CD14-positive monocyte (primary cell): ENCODE data around the gene RFX4. TPM values are rescaled to one million over a fixed set of nuclear protein-coding genes. Genes with fewer than 3 reads are reported as not detected.

ENCODE experiments used
- DNase-seq, 3 donors: peaks; one replicate each; pipeline ENCODE4 v3.0.0-alpha.2; 2011 to 2022
- H2AFZ ChIP-seq: 2 replicates; pipeline ENCODE4 v1.6.0; 2012; ENCODE audit warnings: mild to moderate bottlenecking, low read depth, low read length, inconsistent platforms; ENCODE audit not compliant: insufficient read depth, poor library complexity, severe bottlenecking
- H3K27ac ChIP-seq, 2 donors: 1 replicate in 1 of 2; 2 replicates in 1 of 2; pipeline ENCODE4 v1.5.1; 2012 to 2013; ENCODE audit warnings: low read length in 2 of 2, control low read depth in 1 of 2, inconsistent platforms in 1 of 2, low read depth in 1 of 2, mild to moderate bottlenecking in 1 of 2
- H3K27me3 ChIP-seq, 2 donors: one replicate each; pipeline versions ENCODE4 v1.6.0 to v1.6.1; 2011 to 2013; ENCODE audit warnings: low read length in 2 of 2; ENCODE audit not compliant: control insufficient read depth in 2 of 2, insufficient read depth in 2 of 2
- H3K36me3 ChIP-seq, 2 donors: replicated peaks in 1 of 2; 1 replicate in 1 of 2; 2 replicates in 1 of 2; pipeline versions ENCODE4 v1.5.1 to v1.6.1; 2012 to 2013; ENCODE audit warnings: low read length in 2 of 2, control low read depth in 1 of 2, inconsistent platforms in 1 of 2, mild to moderate bottlenecking in 1 of 2; ENCODE audit not compliant: insufficient read depth in 2 of 2, control insufficient read depth in 1 of 2
- H3K4me1 ChIP-seq, 2 donors: 1 replicate in 1 of 2; 2 replicates in 1 of 2; pipeline versions ENCODE4 v1.5.1 to v1.6.1; 2012 to 2013; ENCODE audit warnings: low read length in 2 of 2, control low read depth in 1 of 2, inconsistent platforms in 1 of 2, mild to moderate bottlenecking in 1 of 2, moderate library complexity in 1 of 2; ENCODE audit not compliant: insufficient read depth in 2 of 2, control insufficient read depth in 1 of 2
- H3K4me2 ChIP-seq: replicated peaks from 2 replicates; pipeline ENCODE3; 2012; ENCODE audit warnings: low read length, moderate library complexity, mild to moderate bottlenecking; ENCODE audit not compliant: poor library complexity, severe bottlenecking; ENCODE audit errors: extremely low read depth
- H3K4me3 ChIP-seq, 3 experiments: fragments of 200-600 bp in 1 of 3; sonication (generic) in 1 of 3; replicated peaks in 1 of 3; 1 replicate in 2 of 3; 2 replicates in 1 of 3; pipeline ENCODE4 v1.5.1; 2011 to 2013; ENCODE audit warnings: low read length in 3 of 3, mild to moderate bottlenecking in 3 of 3, control low read depth in 2 of 3, low read depth in 2 of 3, inconsistent platforms in 1 of 3, moderate library complexity in 1 of 3
- H3K79me2 ChIP-seq: 2 replicates; pipeline ENCODE4 v1.6.0; 2012; ENCODE audit warnings: mild to moderate bottlenecking, control low read depth, inconsistent platforms, low read length, moderate library complexity; ENCODE audit not compliant: insufficient read depth
- H3K9ac ChIP-seq: 2 replicates; pipeline ENCODE4 v1.6.0; 2017; ENCODE audit warnings: low read length, mild to moderate bottlenecking; ENCODE audit not compliant: insufficient read depth, poor library complexity, severe bottlenecking
- H3K9me3 ChIP-seq, 2 donors: replicated peaks in 1 of 2; 1 replicate in 1 of 2; 2 replicates in 1 of 2; pipeline versions ENCODE4 v1.5.1 to v1.6.1; 2012 to 2013; ENCODE audit warnings: low read length in 2 of 2, control low read depth in 1 of 2; ENCODE audit not compliant: control insufficient read depth in 1 of 2, insufficient read depth in 1 of 2
- H4K20me1 ChIP-seq: 2 replicates; pipeline ENCODE4 v1.6.0; 2012; ENCODE audit warnings: mild to moderate bottlenecking, low read length, control low read depth, moderate library complexity; ENCODE audit not compliant: insufficient read depth
- H3K27ac Mint-ChIP-seq, 7 donors: one replicate each; pipeline ENCODE4 v1.8.0; 2020; ENCODE audit warnings: mild to moderate bottlenecking in 7 of 7, mixed read lengths in 7 of 7, moderate library complexity in 6 of 7, inconsistent platforms in 2 of 7
- H3K27me3 Mint-ChIP-seq, 3 donors: one replicate each; pipeline ENCODE4 v1.8.0; 2021 to 2022; ENCODE audit warnings: low read depth in 3 of 3, mild to moderate bottlenecking in 3 of 3, mixed read lengths in 3 of 3, moderate library complexity in 3 of 3, inconsistent platforms in 1 of 3
- H3K36me3 Mint-ChIP-seq, 2 donors: one replicate each; pipeline ENCODE4 v1.8.0; 2020; ENCODE audit warnings: mixed read lengths in 2 of 2, inconsistent platforms in 1 of 2, mild to moderate bottlenecking in 1 of 2
- H3K4me1 Mint-ChIP-seq: one replicate; pipeline ENCODE4 v1.8.0; 2020; ENCODE audit warnings: mild to moderate bottlenecking, mixed read lengths
- H3K4me3 Mint-ChIP-seq, 2 donors: one replicate each; pipeline ENCODE4 v1.8.0; 2020; ENCODE audit warnings: mild to moderate bottlenecking in 2 of 2, mixed read lengths in 2 of 2, moderate library complexity in 1 of 2
- H3K9me3 Mint-ChIP-seq, 7 donors: one replicate each; pipeline ENCODE4 v1.8.0; 2020 to 2022; ENCODE audit warnings: mixed read lengths in 7 of 7, mild to moderate bottlenecking in 6 of 7, moderate library complexity in 6 of 7, inconsistent platforms in 2 of 7
- CTCF ChIP-seq: fragments of 200-600 bp; IDR thresholded peaks from one replicate; pipeline ENCODE4 v1.8.0; 2022; ENCODE audit warnings: antibody characterized with exemption, mild to moderate bottlenecking
- WGBS: methylation state at CpG from one replicate; pipeline ENCODE4 v1.1.5; 2013; ENCODE audit warnings: missing lambda C conversion rate; ENCODE audit not compliant: insufficient coverage; 5-methylcytosine and 5-hydroxymethylcytosine counted together
- intact Hi-C, 2 donors: fragments of 100-400 bp; cut with micrococcal nuclease; formaldehyde crosslinking; loops; one replicate each; pipeline versions ENCODE4 v1.15.0 to v1.15.1; 2023
- polyA plus RNA-seq, 3 donors: library from polyadenylated mRNA; depleted of rRNA in 1 of 3; unstranded in 2 of 3; stranded (reverse) in 1 of 3; fragments of 300-500 nt in 2 of 3; fragments of >200 nt in 1 of 3; fragmentation: Illumina TruSeq in 2 of 3; gene quantifications; 1 replicate in 2 of 3; 2 replicates in 1 of 3; pipeline ENCODE4 v1.2.3, GENCODE V29; 2012 to 2021

Gene RFX4
- polyA plus RNA-seq, 3 donors, result not detected

- Mint-ChIP-seq H3K36me3 (no peaks in the 10 kb centered on the region), H3K27ac (no peak overlapping the region), H3K4me3 (no peak overlapping the region), H3K9me3 (peaks cover 0 to 3% (median 0%) of the 10 kb centered on the region in 7 donors), H3K27me3 (peaks cover 20 to 40% (median 22%) of the 10 kb centered on the region in 3 donors), H3K4me1 (no peaks in the 10 kb centered on the region)
- H3K4me1 ChIP-seq, result no peaks in the 10 kb centered on the region
- H3K36me3 ChIP-seq, result no peaks in the 10 kb centered on the region
- no peak overlapping the region for H3K9ac ChIP-seq
- H3K9me3 ChIP-seq, result no peaks in the 10 kb centered on the region
- H3K27ac ChIP-seq, result no peak overlapping the region
- 92% methylated on average over 6 of the region's 6 CpGs for WGBS
- no peaks in the 10 kb centered on the region for H3K79me2 ChIP-seq
- DNase-seq, result no peak
- H3K27me3 ChIP-seq, result peaks cover 5 to 9% of the 10 kb centered on the region in 2 donors
- TF ChIP-seq CTCF, result no peak
- no peak overlapping the region for H3K4me3 ChIP-seq
- H3K4me2 ChIP-seq, result no peak overlapping the region
- no peaks in the 10 kb centered on the region for H4K20me1 ChIP-seq
- intact Hi-C loops, result no loop called here
- no peak overlapping the region for H2AFZ ChIP-seq
Observed at GRCh38 chr12:106719879-106720278, 137.1 kb downstream of the RFX4 start.

- H3K27me3 Mint-ChIP-seq, result peaks cover 20 to 40% (median 24%) of the 10 kb centered on the region in 3 donors
- Histone ChIP-seq H3K9me3 (no peaks in the 10 kb centered on the region), H3K4me3 (no peak overlapping the region), H3K4me2 (no peak overlapping the region), H3K27ac (no peak overlapping the region), H3K27me3 (peaks cover 5 to 9% of the 10 kb centered on the region in 2 donors), H3K9ac (no peak overlapping the region), H3K79me2 (no peaks in the 10 kb centered on the region), H3K4me1 (no peaks in the 10 kb centered on the region), H3K36me3 (no peaks in the 10 kb centered on the region), H2AFZ (no peak overlapping the region), H4K20me1 (no peaks in the 10 kb centered on the region)
- WGBS, result 100% methylated on average over 1 of the region's 6 CpGs
- no peaks in the 10 kb centered on the region for H3K4me1 Mint-ChIP-seq
- H3K27ac Mint-ChIP-seq, result no peak overlapping the region
- no peak for TF ChIP-seq CTCF
- H3K4me3 Mint-ChIP-seq, result no peak overlapping the region
- DNase-seq, result no peak
- no peaks in the 10 kb centered on the region for H3K36me3 Mint-ChIP-seq
- peaks cover 0 to 3% (median 0%) of the 10 kb centered on the region in 7 donors for H3K9me3 Mint-ChIP-seq
- intact Hi-C loops, result no loop called here
Observed at GRCh38 chr12:106720696-106721095, 137.9 kb downstream of the RFX4 start.
